Measurements from ENCODE around the gene XYLT1. TPM values are rescaled to one million over a fixed set of nuclear protein-coding genes. Genes with fewer than 3 reads are reported as not detected.

Gene XYLT1
- total and polyA plus RNA-seq, 9 of the 15 experiments (the other 6 are each of a cell fraction or from before 2014, with no cell fraction given), result 0.03 to 0.09 (median 0.08) TPM; not detected in 6

- no peak overlapping the region for H2AFZ ChIP-seq (ENCODE audit: low read depth, low read length)
- in situ Hi-C loops (cut with MboI) (no loop called here), intact Hi-C loops (cut with micrococcal nuclease) (no loop called here)
- TF ChIP-seq NFIC (IDR thresholded peaks at IDR 0.05) (peak; percentile 25; the same call in 1 of the 2 replicates), YY1 (IDR thresholded peaks at IDR 0.05; ENCODE audit: borderline replicate concordance in 1 of 3, control insufficient read depth in 1 of 3, extremely low read depth in 1 of 3, insufficient read depth in 3 of 3, insufficient read length in 1 of 3, insufficient replicate concordance in 2 of 3, low read depth in 1 of 3, low read length in 2 of 3) (no peak), CTCF (IDR thresholded peaks at IDR 0.05 in 2 of 3, conservative IDR thresholded peaks at IDR 0.05 in 1 of 3; ENCODE audit: insufficient read depth in 2 of 3, low read depth in 1 of 3, low read length in 3 of 3) (0 out of 6 replicates have a peak, but pooled peaks of 2 of the 3 experiments have one; percentile 6 to 20), SMARCC2 (IDR thresholded peaks at IDR 0.05; ENCODE audit: low read depth) (no peak)
- H3K36me3 ChIP-seq (ENCODE audit: control insufficient read depth, insufficient read depth, low read length), result no peaks in the 10 kb centered on the region
- H3K4me3 ChIP-seq, result no peak overlapping the region
- 0% methylated on average over 9 of the region's 10 CpGs for WGBS (ENCODE audit: insufficient coverage, low coverage, missing lambda C conversion rate)
- peaks cover 11 to 45% of the 10 kb centered on the region in 2 experiments; a peak in 4 of 5 replicates for H3K27me3 ChIP-seq (ENCODE audit: control insufficient read depth in 2 of 2, insufficient read depth in 2 of 2, low read length in 2 of 2)
- H3K9me1 ChIP-seq (ENCODE audit: control insufficient read depth, insufficient read depth, low read length), result peaks cover 3% of the 10 kb centered on the region
- peaks cover 3% of the 10 kb centered on the region; the same call in 1 of the 2 replicates for H4K20me1 ChIP-seq (replicated peaks; ENCODE audit: control insufficient read depth, insufficient read depth, low read length)
- H3K27ac ChIP-seq (ENCODE audit: extremely low read depth, low read depth, low read length), result no peak overlapping the region
- peak; percentile 5 to 25 (median 24) for DNase-seq (ENCODE audit: extremely low read depth in 1 of 4, low spot score in 3 of 4)
- CTCF ChIA-PET (ENCODE audit: low intra/inter-chr PET ratio), result no interaction called here
- no peaks in the 10 kb centered on the region for H3K4me1 ChIP-seq (replicated peaks in 1 of 2; ENCODE audit: control insufficient read depth in 2 of 2, insufficient read depth in 2 of 2, low read length in 2 of 2)
- no peak overlapping the region for H3K4me2 ChIP-seq (ENCODE audit: insufficient read depth, low read length)
- BruUV-seq (replicated peaks), result no TSS peak
- no peaks in the 10 kb centered on the region for H3K79me2 ChIP-seq (ENCODE audit: control insufficient read depth, insufficient read depth, low read length)
- no peak for FAIRE-seq
- ATAC-seq, result peak; percentile 41; the same call in 1 of the 3 replicates
- H3K9me3 ChIP-seq (replicated peaks; ENCODE audit: control insufficient read depth, insufficient read depth, low read depth, low read length), result no peaks in the 10 kb centered on the region
- POLR2A ChIA-PET, result no interaction called here
- no peak overlapping the region for H3K9ac ChIP-seq (ENCODE audit: insufficient read depth in 1 of 2, low read depth in 2 of 2, low read length in 2 of 2)
These were observed 102.8 kb downstream of the XYLT1 start for GRCh38 chr16:17367923-17368322.

Data from K562 (cell line).